K562 (cell line): ENCODE measurements around the gene STK11. TPM values are rescaled to one million over a fixed set of nuclear protein-coding genes. Genes with fewer than 3 reads are reported as not detected.

Experiments
- AFF1 ChIP-seq, 2 experiments: fragments of 450-650 bp; IDR thresholded peaks; 2 replicates each; pipeline ENCODE4 v1.6.1; 2018; ENCODE audit warnings: mild to moderate bottlenecking in 2 of 2, low read depth in 1 of 2; ENCODE audit not compliant: partially characterized antibody in 2 of 2
- BRD9 ChIP-seq: fragments of 450-650 bp; IDR thresholded peaks from 2 replicates; pipeline ENCODE4 v1.6.1; 2018; ENCODE audit warnings: low read depth; ENCODE audit not compliant: partially characterized antibody
- CBX5 ChIP-seq: IDR thresholded peaks from 2 replicates; pipeline ENCODE4 v1.6.1; 2014; ENCODE audit warnings: low read depth, borderline replicate concordance
- CHD2 ChIP-seq: IDR thresholded peaks from 2 replicates; pipeline ENCODE4 v1.6.1; 2011; ENCODE audit warnings: low read depth, low read length
- CREB5 ChIP-seq: fragments of 250-450 bp; sonication (Bioruptor Pico); IDR thresholded peaks from 2 replicates; pipeline ENCODE4 v1.5.0; 2020; ENCODE audit warnings: mild to moderate bottlenecking
- DMBX1 ChIP-seq: fragments of 250-450 bp; sonication (Bioruptor Pico); IDR thresholded peaks from 2 replicates; pipeline ENCODE4 v1.8.0; 2022; ENCODE audit warnings: inconsistent platforms, mild to moderate bottlenecking, moderate library complexity, borderline replicate concordance
- E2F5 ChIP-seq: sonication (generic); formaldehyde crosslinking; IDR thresholded peaks from 2 replicates; pipeline ENCODE4 v1.8.0; 2022; ENCODE audit warnings: mild to moderate bottlenecking, missing genetic modification reagents
- KDM1A ChIP-seq, 2 experiments: fragments of 450-650 bp; IDR thresholded peaks; 2 replicates each; pipeline ENCODE4 v1.6.1; 2016; ENCODE audit warnings: mild to moderate bottlenecking in 2 of 2
- KDM5B ChIP-seq: fragments of 200-600 bp; sonication (generic); IDR thresholded peaks from 2 replicates; pipeline ENCODE4 v1.6.1; 2012; ENCODE audit warnings: low read depth, mild to moderate bottlenecking, moderate library complexity, low read length, control low read depth, inconsistent platforms; ENCODE audit not compliant: insufficient replicate concordance
- RUNX1 ChIP-seq: sonication (generic); IDR thresholded peaks from 2 replicates; pipeline ENCODE4 v1.6.1; 2016; ENCODE audit warnings: antibody characterized with exemption, low read depth
- SAFB ChIP-seq: fragments of 200-400 bp; formaldehyde crosslinking; IDR thresholded peaks from 2 replicates; pipeline ENCODE4 v1.6.1; 2017; ENCODE audit warnings: low read depth, low read length, borderline replicate concordance
- YY1 ChIP-seq, 3 experiments: IDR thresholded peaks; 2 replicates each; pipeline ENCODE4 v1.6.1; 2011; ENCODE audit warnings: low read length in 2 of 3, mild to moderate bottlenecking in 2 of 3, moderate library complexity in 2 of 3, borderline replicate concordance in 1 of 3, control low read depth in 1 of 3, low read depth in 1 of 3; ENCODE audit not compliant: insufficient read depth in 3 of 3, insufficient replicate concordance in 2 of 3, control insufficient read depth in 1 of 3, insufficient read length in 1 of 3; ENCODE audit errors: extremely low read depth in 1 of 3
- ZBTB11 ChIP-seq, 3 experiments: fragments of 200-800 bp in 1 of 3; fragments of 250-450 bp in 1 of 3; fragments of 450-650 bp in 1 of 3; sonication (Bioruptor Pico) in 1 of 3; sonication (Bioruptor generic) in 1 of 3; formaldehyde crosslinking in 1 of 3; IDR thresholded peaks; 2 replicates each; pipeline versions ENCODE4 v1.6.1 to v1.8.0; 2016 to 2022; ENCODE audit warnings: mild to moderate bottlenecking in 2 of 3, missing genetic modification characterization in 2 of 3, missing compliant biosample characterization in 1 of 3, moderate library complexity in 1 of 3
- ZNF12 ChIP-seq: sonication (generic); formaldehyde crosslinking; IDR thresholded peaks from 2 replicates; pipeline ENCODE4 v1.4.0; 2020; ENCODE audit warnings: mild to moderate bottlenecking, missing genetic modification reagents
- ZNF224 ChIP-seq: sonication (generic); formaldehyde crosslinking; IDR thresholded peaks from 2 replicates; pipeline ENCODE4 v1.8.0; 2022; ENCODE audit warnings: mild to moderate bottlenecking, missing genetic modification reagents
- ZNF347 ChIP-seq: fragments of 450-650 bp; formaldehyde crosslinking; IDR thresholded peaks from 2 replicates; pipeline ENCODE4 v1.4.0; 2020; ENCODE audit warnings: low read depth, mild to moderate bottlenecking, moderate library complexity
- polyA plus RNA-seq, 8 experiments: library from polyadenylated mRNA; depleted of rRNA in 4 of 8; stranded (reverse) in 5 of 8; unstranded in 3 of 8; fragments of >200 nt; fragmentation: Nextera tagmentation in 2 of 8; fragmentation: Illumina TruSeq in 1 of 8; extraction: Ambion mirVana in 2 of 8; extraction: Trizol in 1 of 8; gene quantifications; 2 replicates each; pipeline versions ENCODE4 v1.2.1 to v1.2.3, GENCODE V29; 2011 to 2014; ENCODE audit warnings: inconsistent platforms in 1 of 8, missing spikeins in 1 of 8
- total RNA-seq, 7 experiments: library from RNA; depleted of rRNA in 6 of 7; stranded (reverse); fragments of >200 nt in 6 of 7; fragmentation: Illumina TruSeq in 2 of 7; extraction: Trizol in 2 of 7; gene quantifications; 2 replicates each; pipeline versions ENCODE4 v1.2.1 to v1.2.3, GENCODE V29; 2011 to 2021; ENCODE audit warnings: low replicate concordance in 1 of 7

The STK11 gene
- total and polyA plus RNA-seq, 9 of the 15 experiments (the other 6 are each of a cell fraction or from before 2014, with no cell fraction given), result 0.15 to 96.5 (median 31.7) TPM

- no peak for TF ChIP-seq ZBTB11 (CRISPR knock-in tag; IDR thresholded peaks at IDR 0.05)
- no peak for TF ChIP-seq KDM1A (IDR thresholded peaks at IDR 0.05)
- peak; percentile 20 for TF ChIP-seq KDM5B
- no peak for TF ChIP-seq ZNF347 (CRISPR knock-in tag)
- no peak for TF ChIP-seq YY1 (IDR thresholded peaks at IDR 0.05; ENCODE audit: borderline replicate concordance in 1 of 3, control insufficient read depth in 1 of 3, extremely low read depth in 1 of 3, insufficient read depth in 3 of 3, insufficient read length in 1 of 3, insufficient replicate concordance in 2 of 3, low read depth in 1 of 3, low read length in 2 of 3)
- no peak for TF ChIP-seq ZNF12 (CRISPR knock-in tag)
- peak in 1 of 2 experiments; percentile 36 for TF ChIP-seq AFF1 (IDR thresholded peaks at IDR 0.05; ENCODE audit: low read depth in 1 of 2, partially characterized antibody in 2 of 2)
- TF ChIP-seq DMBX1 (CRISPR knock-in tag), result no peak
- no peak for TF ChIP-seq CHD2
- TF ChIP-seq CREB5 (CRISPR knock-in tag), result no peak
- TF ChIP-seq SAFB, result no peak
- TF ChIP-seq CBX5, result no peak
- peak; percentile 44; the same call in 1 of the 2 replicates for TF ChIP-seq RUNX1
- TF ChIP-seq ZNF224 (CRISPR knock-in tag), result no peak
- no peak for TF ChIP-seq E2F5
- no peak for TF ChIP-seq BRD9
Measured at GRCh38 chr19:1273263-1274041, 67.9 kb downstream of the STK11 start (continued).
